Parathyroid adenoma (tissue), 2 donors: ENCODE measurements around the gene SKP1.

Experiments used
- H2AFZ ChIP-seq: fragments of 300-600 bp; sonication (generic); one replicate; pipeline ENCODE4 v1.7.0; 2017; ENCODE audit warnings: antibody characterized with exemption, mild to moderate bottlenecking
- H3K27ac ChIP-seq: fragments of 300-600 bp; sonication (generic); one replicate; pipeline ENCODE4 v1.7.0; 2017
- H3K27me3 ChIP-seq: fragments of 300-600 bp; sonication (generic); one replicate; pipeline ENCODE4 v1.7.0; 2017; ENCODE audit warnings: low read length; ENCODE audit not compliant: control insufficient read depth, insufficient read depth
- H3K36me3 ChIP-seq: fragments of 300-600 bp; sonication (generic); one replicate; pipeline ENCODE4 v1.7.0; 2017; ENCODE audit warnings: low read length; ENCODE audit not compliant: control insufficient read depth, insufficient read depth
- H3K4me1 ChIP-seq: fragments of 300-600 bp; sonication (generic); one replicate; pipeline ENCODE4 v1.7.0; 2017; ENCODE audit warnings: control low read depth
- H3K4me2 ChIP-seq: fragments of 300-600 bp; sonication (generic); one replicate; pipeline ENCODE4 v1.7.0; 2017; ENCODE audit warnings: low read length
- H3K4me3 ChIP-seq: fragments of 300-600 bp; sonication (generic); one replicate; pipeline ENCODE4 v1.7.0; 2017; ENCODE audit warnings: low read depth, low read length
- H3K79me2 ChIP-seq: fragments of 300-600 bp; sonication (generic); one replicate; pipeline ENCODE4 v1.7.0; 2017; ENCODE audit warnings: control low read depth
- H3K9ac ChIP-seq: fragments of 300-600 bp; sonication (generic); one replicate; pipeline ENCODE4 v1.7.0; 2017; ENCODE audit warnings: mild to moderate bottlenecking
- H3K9me3 ChIP-seq: fragments of 300-600 bp; sonication (generic); one replicate; pipeline ENCODE4 v1.7.0; 2017; ENCODE audit warnings: low read length; ENCODE audit not compliant: control insufficient read depth
- CTCF ChIP-seq: fragments of 300-600 bp; sonication (generic); IDR thresholded peaks from one replicate; pipeline ENCODE4 v1.7.0; 2017; ENCODE audit warnings: antibody characterized with exemption, mild to moderate bottlenecking
- donor health status: primary hyperparathyroidism.

SKP1 gene

GRCh38 chr5:134184155-134185135 is 7.7 kb upstream of the SKP1 start:
- H3K27ac ChIP-seq = no peak overlapping the region
- H3K79me2 ChIP-seq = peaks cover 23% of the 10 kb centered on the region
- peak; percentile 91 for TF ChIP-seq CTCF
- H3K9me3 ChIP-seq = no peaks in the 10 kb centered on the region
- H3K4me1 ChIP-seq = peaks cover 15% of the 10 kb centered on the region
- H2AFZ ChIP-seq = peak overlapping the region; percentile 72
- no peak overlapping the region for H3K4me3 ChIP-seq
- no peak overlapping the region for H3K9ac ChIP-seq
- H3K36me3 ChIP-seq = no peaks in the 10 kb centered on the region
- H3K4me2 ChIP-seq = no peak overlapping the region
- H3K27me3 ChIP-seq = no peaks in the 10 kb centered on the region

GRCh38 chr5:134183481-134183880 is 6.7 kb upstream of the SKP1 start:
- H3K79me2 ChIP-seq = peaks cover 21% of the 10 kb centered on the region
- TF ChIP-seq CTCF = no peak
- no peak overlapping the region for H3K9ac ChIP-seq
- H3K36me3 ChIP-seq = no peaks in the 10 kb centered on the region
- no peak overlapping the region for H3K27ac ChIP-seq
- peaks cover 15% of the 10 kb centered on the region for H3K4me1 ChIP-seq
- no peak overlapping the region for H3K4me3 ChIP-seq
- H3K4me2 ChIP-seq = no peak overlapping the region
- H2AFZ ChIP-seq = no peak overlapping the region
- no peaks in the 10 kb centered on the region for H3K9me3 ChIP-seq
- H3K27me3 ChIP-seq = no peaks in the 10 kb centered on the region

GRCh38 chr5:134178096-134178419 is 1.3 kb upstream of the SKP1 start:
- Histone ChIP-seq H3K36me3 (no peaks in the 10 kb centered on the region), H3K4me3 (no peak overlapping the region), H3K27ac (no peak overlapping the region), H3K27me3 (no peaks in the 10 kb centered on the region), H2AFZ (no peak overlapping the region), H3K79me2 (peaks cover 5% of the 10 kb centered on the region), H3K9ac (no peak overlapping the region), H3K9me3 (no peaks in the 10 kb centered on the region), H3K4me1 (peaks cover 4% of the 10 kb centered on the region), H3K4me2 (no peak overlapping the region)
- no peak for TF ChIP-seq CTCF

GRCh38 chr5:134177369-134178095 is 782 bp upstream of the SKP1 start:
- H3K4me3 ChIP-seq = peak overlapping the region; percentile 95
- no peak for TF ChIP-seq CTCF
- peak overlapping the region; percentile 91 for H3K9ac ChIP-seq
- no peaks in the 10 kb centered on the region for H3K36me3 ChIP-seq
- peaks cover 4% of the 10 kb centered on the region for H3K4me1 ChIP-seq
- no peaks in the 10 kb centered on the region for H3K9me3 ChIP-seq
- H3K4me2 ChIP-seq = peak overlapping the region; percentile 83
- H3K27me3 ChIP-seq = no peaks in the 10 kb centered on the region
- peak overlapping the region; percentile 99 for H3K27ac ChIP-seq
- peaks cover 10% of the 10 kb centered on the region for H3K79me2 ChIP-seq
- H2AFZ ChIP-seq = peak overlapping the region; percentile 94
